GM12801 (cell line): ENCODE results near the gene DNAH11.

Experiments
- CTCF ChIP-seq: IDR thresholded peaks from one replicate; pipeline ENCODE4 v1.5.1; 2011; ENCODE audit warnings: control low read depth; ENCODE audit not compliant: insufficient read length; ENCODE audit errors: extremely low read depth

Gene DNAH11

GRCh38 chr7:21656081-21656480 is 113.2 kb downstream of the DNAH11 start:
- no peak for TF ChIP-seq CTCF

- no peak for TF ChIP-seq CTCF
These were observed 114.0 kb downstream of the DNAH11 start for GRCh38 chr7:21656796-21657195.

GRCh38 chr7:21670496-21670895 is 127.7 kb downstream of the DNAH11 start:
- TF ChIP-seq CTCF, result no peak

GRCh38 chr7:21671859-21672258 is 129.0 kb downstream of the DNAH11 start:
- no peak for TF ChIP-seq CTCF

- TF ChIP-seq CTCF, result no peak
These were observed 132.4 kb downstream of the DNAH11 start for GRCh38 chr7:21675255-21675654.

GRCh38 chr7:21690705-21691104 is 147.9 kb downstream of the DNAH11 start:
- TF ChIP-seq CTCF, result no peak

GRCh38 chr7:21702303-21702702 is 159.5 kb downstream of the DNAH11 start:
- TF ChIP-seq CTCF, result no peak

- no peak for TF ChIP-seq CTCF
These were observed 161.5 kb downstream of the DNAH11 start for GRCh38 chr7:21704359-21704758.
